Keratinocyte (primary cell): ENCODE data around the gene PLXNB2. TPM values are rescaled to one million over a fixed set of nuclear protein-coding genes. Genes with fewer than 3 reads are reported as not detected.

Experiments used
- DNase-seq: peaks from one replicate; pipeline ENCODE4 v3.0.0-alpha.2; 2011; ENCODE audit warnings: low read depth, missing footprints, low spot score
- FAIRE-seq: peaks from 2 replicates; lab custom pipeline; 2011; peaks lifted over from hg19 to GRCh38; lab: Jason Lieb, UNC
- H2AFZ ChIP-seq: 2 replicates; pipeline ENCODE4 v1.6.0; 2012; ENCODE audit warnings: low read length, control low read depth, inconsistent platforms; ENCODE audit not compliant: control insufficient read depth
- H3K27ac ChIP-seq: 2 replicates; pipeline ENCODE4 v1.5.1; 2011; ENCODE audit warnings: low read length; ENCODE audit not compliant: control insufficient read depth, insufficient read depth
- H3K27me3 ChIP-seq: 3 replicates; pipeline ENCODE4 v1.6.0; 2011; ENCODE audit warnings: low read length; ENCODE audit not compliant: control insufficient read depth, insufficient read depth; ENCODE audit errors: extremely low read depth
- H3K36me3 ChIP-seq, 2 experiments: 2 replicates in 1 of 2; 3 replicates in 1 of 2; pipeline ENCODE4 v1.5.1; 2011; ENCODE audit warnings: low read length in 2 of 2, mild to moderate bottlenecking in 1 of 2; ENCODE audit not compliant: control insufficient read depth in 2 of 2, insufficient read depth in 2 of 2; ENCODE audit errors: extremely low read depth in 1 of 2
- H3K4me1 ChIP-seq: 3 replicates; pipeline ENCODE4 v1.5.1; 2011; ENCODE audit warnings: low read length; ENCODE audit not compliant: control insufficient read depth, insufficient read depth; ENCODE audit errors: extremely low read depth
- H3K4me2 ChIP-seq: 3 replicates; pipeline ENCODE4 v1.6.0; 2011; ENCODE audit warnings: low read depth, low read length; ENCODE audit not compliant: control insufficient read depth, insufficient read depth; ENCODE audit errors: extremely low read depth
- H3K4me3 ChIP-seq, 3 experiments: fragments of 200-600 bp in 1 of 3; sonication (generic) in 1 of 3; 2 replicates in 2 of 3; 3 replicates in 1 of 3; pipeline ENCODE4 v1.5.1; 2011 to 2016; ENCODE audit warnings: low read length in 3 of 3, mild to moderate bottlenecking in 3 of 3, control low read depth in 2 of 3, inconsistent platforms in 1 of 3, low read depth in 1 of 3, mixed read lengths in 1 of 3, mixed run types in 1 of 3, moderate library complexity in 1 of 3; ENCODE audit not compliant: control insufficient read depth in 2 of 3, insufficient read depth in 2 of 3; ENCODE audit errors: extremely low read depth in 1 of 3
- H3K79me2 ChIP-seq: 2 replicates; pipeline ENCODE4 v1.6.0; 2012; ENCODE audit warnings: low read length; ENCODE audit not compliant: control insufficient read depth, insufficient read depth
- H3K9ac ChIP-seq: 3 replicates; pipeline ENCODE4 v1.6.0; 2011; ENCODE audit warnings: low read length; ENCODE audit not compliant: control insufficient read depth, insufficient read depth; ENCODE audit errors: extremely low read depth
- H3K9me1 ChIP-seq: 3 replicates; pipeline ENCODE4 v1.6.0; 2011; ENCODE audit warnings: low read length; ENCODE audit not compliant: control insufficient read depth, insufficient read depth; ENCODE audit errors: extremely low read depth
- H3K9me3 ChIP-seq: 2 replicates; pipeline ENCODE4 v1.5.1; 2012; ENCODE audit warnings: low read depth, low read length; ENCODE audit not compliant: control insufficient read depth
- H4K20me1 ChIP-seq: 3 replicates; pipeline ENCODE4 v1.6.0; 2011; ENCODE audit warnings: low read length; ENCODE audit not compliant: control insufficient read depth, insufficient read depth; ENCODE audit errors: extremely low read depth
- EZH2 ChIP-seq: IDR thresholded peaks from one replicate; pipeline ENCODE4 v1.6.1; 2012; ENCODE audit warnings: inconsistent platforms, mild to moderate bottlenecking, low read length, moderate library complexity
- dilution Hi-C: fragments of 300-500 bp; cut with MboI; formaldehyde crosslinking; loops from one replicate; pipeline ENCODE4 v1.7.0; 2020; ENCODE audit warnings: low sequenced_read_pairs; ENCODE audit not compliant: extremely low pct_ligation_motif_present
- polyA plus RNA-seq, 5 experiments: library from polyadenylated mRNA; depleted of rRNA in 3 of 5; stranded (reverse) in 3 of 5; stranded (forward) in 1 of 5; unstranded in 1 of 5; fragments of >200 nt; gene quantifications; 1 replicate in 1 of 5; 2 replicates in 3 of 5; 3 replicates in 1 of 5; pipeline versions ENCODE4 v1.2.1 to v1.2.3, GENCODE V29; 2011 to 2012; ENCODE audit warnings: missing spikeins in 2 of 5, low read depth in 1 of 5, low replicate concordance in 1 of 5
- TF ChIP-seq, protein P1 (sequence below), 3 experiments: IDR thresholded peaks in 1 of 3; conservative IDR thresholded peaks in 1 of 3; optimal IDR thresholded peaks in 1 of 3; 2 replicates in 2 of 3; 3 replicates in 1 of 3; pipeline versions ENCODE3 to v1.5.1; 2011; ENCODE audit warnings: low read length in 3 of 3, mild to moderate bottlenecking in 3 of 3, moderate library complexity in 2 of 3, control low read depth in 1 of 3, inconsistent platforms in 1 of 3; ENCODE audit not compliant: insufficient read depth in 2 of 3; ENCODE audit errors: extremely low read depth in 1 of 3

PLXNB2 gene
- polyA plus RNA-seq, 1 donor (not counting 4 experiments of a cell fraction or from before 2014, with no cell fraction given) = 44.3 TPM

DNA sequence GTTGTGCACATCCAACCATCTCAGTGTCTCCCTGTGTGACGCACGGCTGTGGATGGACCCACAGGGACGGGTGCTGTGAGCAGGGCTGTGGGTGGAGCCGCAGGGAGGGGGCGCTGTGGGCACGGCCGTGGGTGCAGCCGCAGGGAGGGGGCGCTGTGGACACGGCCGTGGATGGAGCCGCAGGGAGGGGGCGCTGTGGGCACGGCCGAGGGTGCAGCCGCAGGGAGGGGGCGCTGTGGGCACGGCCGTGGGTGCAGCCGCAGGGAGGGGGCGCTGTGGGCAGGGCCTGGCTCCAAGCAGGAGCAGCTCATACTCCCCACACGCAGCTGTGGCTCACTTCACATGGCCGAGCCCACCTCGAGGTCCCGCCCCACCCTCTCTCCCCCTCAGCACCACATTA is 31.3 kb downstream of the PLXNB2 start:
- no peaks in the 10 kb centered on the region for H3K9me1 ChIP-seq
- peaks cover 2% of the 10 kb centered on the region for H3K79me2 ChIP-seq
- H3K9ac ChIP-seq = no peak overlapping the region
- dilution Hi-C loops = no loop called here
- H2AFZ ChIP-seq = no peak overlapping the region
- FAIRE-seq (no peak), DNase-seq (no peak)
- H4K20me1 ChIP-seq = peaks cover 3% of the 10 kb centered on the region
- H3K4me3 ChIP-seq = no peak overlapping the region
- H3K9me3 ChIP-seq = peaks cover 2% of the 10 kb centered on the region
- H3K27me3 ChIP-seq = no peaks in the 10 kb centered on the region
- peaks cover 30 to 38% of the 10 kb centered on the region in 2 experiments for H3K36me3 ChIP-seq
- peaks cover 4% of the 10 kb centered on the region for H3K4me1 ChIP-seq
- no peak for TF ChIP-seq EZH2
- TF ChIP-seq, protein P1, sequence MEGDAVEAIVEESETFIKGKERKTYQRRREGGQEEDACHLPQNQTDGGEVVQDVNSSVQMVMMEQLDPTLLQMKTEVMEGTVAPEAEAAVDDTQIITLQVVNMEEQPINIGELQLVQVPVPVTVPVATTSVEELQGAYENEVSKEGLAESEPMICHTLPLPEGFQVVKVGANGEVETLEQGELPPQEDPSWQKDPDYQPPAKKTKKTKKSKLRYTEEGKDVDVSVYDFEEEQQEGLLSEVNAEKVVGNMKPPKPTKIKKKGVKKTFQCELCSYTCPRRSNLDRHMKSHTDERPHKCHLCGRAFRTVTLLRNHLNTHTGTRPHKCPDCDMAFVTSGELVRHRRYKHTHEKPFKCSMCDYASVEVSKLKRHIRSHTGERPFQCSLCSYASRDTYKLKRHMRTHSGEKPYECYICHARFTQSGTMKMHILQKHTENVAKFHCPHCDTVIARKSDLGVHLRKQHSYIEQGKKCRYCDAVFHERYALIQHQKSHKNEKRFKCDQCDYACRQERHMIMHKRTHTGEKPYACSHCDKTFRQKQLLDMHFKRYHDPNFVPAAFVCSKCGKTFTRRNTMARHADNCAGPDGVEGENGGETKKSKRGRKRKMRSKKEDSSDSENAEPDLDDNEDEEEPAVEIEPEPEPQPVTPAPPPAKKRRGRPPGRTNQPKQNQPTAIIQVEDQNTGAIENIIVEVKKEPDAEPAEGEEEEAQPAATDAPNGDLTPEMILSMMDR (optimal IDR thresholded peaks at IDR 0.05 in 1 of 3, IDR thresholded peaks at IDR 0.05 in 1 of 3, conservative IDR thresholded peaks at IDR 0.05 in 1 of 3; ENCODE audit: extremely low read depth in 1 of 3, insufficient read depth in 2 of 3, low read length in 3 of 3) = peak; percentile 45 to 82 (median 65)
- no peak overlapping the region for H3K4me2 ChIP-seq
- no peak overlapping the region for H3K27ac ChIP-seq

DNA sequence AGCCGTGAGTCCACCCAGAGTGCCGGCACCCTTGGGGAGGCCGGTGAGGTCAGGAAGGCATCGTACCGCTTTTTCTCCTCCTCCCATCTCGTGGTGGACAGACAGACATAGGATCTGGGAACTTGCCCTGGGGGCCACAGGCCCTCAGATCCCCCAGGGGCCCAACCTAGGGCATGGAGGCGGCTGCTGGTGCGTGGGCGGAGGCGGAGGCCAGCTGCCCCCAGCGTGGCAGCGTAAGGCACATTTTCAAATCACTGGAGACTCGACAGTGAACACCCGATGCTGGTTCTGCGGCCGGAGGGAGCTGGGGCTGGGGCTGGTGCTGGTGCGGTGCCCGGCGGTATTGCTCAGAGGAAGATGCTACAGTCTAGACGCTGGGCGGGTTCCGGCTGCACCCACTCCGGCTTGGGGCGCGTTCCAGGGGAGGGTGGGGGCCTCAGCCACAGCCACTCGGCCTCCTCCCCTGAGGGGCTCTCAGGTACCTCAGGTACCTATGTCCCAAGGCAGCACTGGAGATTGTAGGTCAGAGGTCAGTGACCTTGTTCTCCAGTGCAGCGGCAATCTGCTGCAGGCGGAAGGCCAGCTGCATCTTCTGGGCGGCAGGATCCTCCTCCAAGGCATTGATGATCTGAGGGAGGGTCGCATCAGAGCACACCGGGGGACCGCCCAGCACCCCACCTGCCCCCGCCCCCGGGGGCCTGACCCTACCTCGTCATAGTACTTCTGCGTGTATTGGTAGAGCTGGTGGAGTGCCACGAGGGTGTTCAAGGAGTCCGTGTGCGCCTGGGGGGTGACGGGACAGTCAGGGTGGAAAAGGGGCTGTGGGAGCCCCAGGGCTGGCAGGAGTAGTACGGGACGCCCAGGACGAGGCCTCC is 32.0 kb downstream of the PLXNB2 start:
- Histone ChIP-seq H2AFZ (no peak overlapping the region), H3K27me3 (no peaks in the 10 kb centered on the region), H3K9me1 (no peaks in the 10 kb centered on the region), H3K36me3 (peaks cover 30 to 36% of the 10 kb centered on the region in 2 experiments), H3K9ac (no peak overlapping the region), H3K27ac (no peak overlapping the region), H3K9me3 (peaks cover 2% of the 10 kb centered on the region), H3K4me2 (no peak overlapping the region), H4K20me1 (peaks cover 3% of the 10 kb centered on the region), H3K4me3 (no peak overlapping the region), H3K4me1 (peaks cover 11% of the 10 kb centered on the region), H3K79me2 (no peaks in the 10 kb centered on the region)
- dilution Hi-C loops = no loop called here
- DNase-seq (no peak), FAIRE-seq (no peak)
- TF ChIP-seq EZH2 = no peak
- TF ChIP-seq, protein P1 (optimal IDR thresholded peaks at IDR 0.05 in 1 of 3, IDR thresholded peaks at IDR 0.05 in 1 of 3, conservative IDR thresholded peaks at IDR 0.05 in 1 of 3; ENCODE audit: extremely low read depth in 1 of 3, insufficient read depth in 2 of 3, low read length in 3 of 3) = no peak
